ENCODE measurements around the gene LTBP3.
"Not testable (repeated sequence)": the region's sequence is repeated elsewhere in the genome, so short reads cannot be mapped to it uniquely, and the experiment has no call there.

The LTBP3 gene

DNA sequence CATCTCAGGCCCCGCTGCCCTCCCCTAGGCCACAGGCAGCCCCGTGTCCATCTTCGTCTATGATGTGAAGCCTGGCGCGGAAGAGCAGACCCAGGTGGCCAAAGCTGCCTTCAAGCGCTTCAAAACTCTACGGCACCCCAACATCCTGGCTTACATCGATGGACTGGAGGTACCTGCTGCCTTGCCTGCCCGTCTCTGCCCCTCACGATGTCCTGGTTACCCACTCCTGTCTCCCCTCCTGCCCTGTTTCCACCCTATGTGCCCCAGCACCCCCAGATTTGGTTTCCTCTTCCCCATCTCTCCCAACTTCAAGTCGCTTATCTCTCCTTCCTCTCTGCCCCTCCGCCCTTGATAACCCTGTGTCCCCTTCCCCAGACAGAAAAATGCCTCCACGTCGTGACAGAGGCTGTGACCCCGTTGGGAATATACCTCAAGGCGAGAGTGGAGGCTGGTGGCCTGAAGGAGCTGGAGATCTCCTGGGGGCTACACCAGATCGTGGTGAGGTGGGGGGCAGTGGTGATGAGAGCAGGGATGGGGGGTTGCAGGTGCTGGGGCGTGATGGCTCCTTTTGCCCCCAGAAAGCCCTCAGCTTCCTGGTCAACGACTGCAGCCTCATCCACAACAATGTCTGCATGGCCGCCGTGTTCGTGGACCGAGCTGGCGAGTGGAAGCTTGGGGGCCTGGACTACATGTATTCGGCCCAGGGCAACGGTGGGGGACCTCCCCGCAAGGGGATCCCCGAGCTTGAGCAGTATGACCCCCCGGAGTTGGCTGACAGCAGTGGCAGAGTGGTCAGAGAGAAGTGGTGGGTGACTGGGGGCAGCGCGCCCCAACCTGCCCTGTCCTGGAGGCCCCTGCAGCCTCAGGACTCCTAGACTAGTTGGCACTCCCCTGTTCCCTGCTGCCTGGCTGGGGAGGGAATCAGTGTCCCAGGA is 32.3 kb downstream of the LTBP3 start:
- in situ Hi-C loops (cut with HindIII; ENCODE audit: low pct_ligation_motif_present, low pct_unique_long_range_greater_than_20kb, low sequenced_read_pairs) = no loop called here
- DNase-seq = no peak

DNA sequence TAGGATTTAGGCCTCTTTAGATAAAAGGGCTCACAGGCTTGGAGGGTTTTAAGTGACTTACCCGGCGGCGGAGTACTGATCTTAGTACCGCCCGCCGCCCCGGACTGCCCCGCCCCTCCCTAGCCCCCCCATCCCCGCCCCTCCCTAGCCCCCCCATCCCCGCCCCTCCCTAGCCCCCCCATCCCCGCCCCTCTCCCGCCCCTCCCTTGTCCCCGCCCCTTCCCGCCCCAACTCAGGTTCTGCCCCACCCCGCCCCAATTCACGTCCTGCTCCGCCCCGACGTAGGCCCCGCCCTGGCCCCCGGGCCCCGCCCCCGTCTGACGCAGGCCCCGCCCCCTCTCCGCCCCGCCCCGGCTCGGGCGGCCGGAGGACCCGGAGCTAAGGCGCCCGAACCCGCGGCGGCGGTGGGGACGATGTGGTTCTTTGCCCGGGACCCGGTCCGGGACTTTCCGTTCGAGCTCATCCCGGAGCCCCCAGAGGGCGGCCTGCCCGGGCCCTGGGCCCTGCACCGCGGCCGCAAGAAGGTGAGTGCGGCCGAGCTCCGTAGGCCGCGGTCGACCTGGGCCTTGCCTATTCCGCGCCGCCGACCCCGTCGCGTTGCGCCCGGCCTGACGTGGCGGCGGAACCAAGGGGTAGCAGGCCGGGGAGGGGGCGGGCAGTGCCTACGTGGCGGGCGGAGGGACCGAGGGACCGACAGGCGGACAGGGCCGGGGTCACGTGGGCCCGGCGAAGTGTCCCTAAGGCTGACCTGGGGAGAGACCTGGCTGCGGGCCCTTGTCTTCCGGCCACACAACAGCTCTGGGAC is 33.2 kb downstream of the LTBP3 start, which contains the start of gene SCYL1:
Gene SCYL1 (plus strand): TSS at position 343 of the 805 bp plus-strand sequence. CDS start 71 bp downstream, at position 414.
- peak; percentile 47 for DNase-seq
- in situ Hi-C loops (cut with HindIII; ENCODE audit: low pct_ligation_motif_present, low pct_unique_long_range_greater_than_20kb, low sequenced_read_pairs) = no loop called here

DNA sequence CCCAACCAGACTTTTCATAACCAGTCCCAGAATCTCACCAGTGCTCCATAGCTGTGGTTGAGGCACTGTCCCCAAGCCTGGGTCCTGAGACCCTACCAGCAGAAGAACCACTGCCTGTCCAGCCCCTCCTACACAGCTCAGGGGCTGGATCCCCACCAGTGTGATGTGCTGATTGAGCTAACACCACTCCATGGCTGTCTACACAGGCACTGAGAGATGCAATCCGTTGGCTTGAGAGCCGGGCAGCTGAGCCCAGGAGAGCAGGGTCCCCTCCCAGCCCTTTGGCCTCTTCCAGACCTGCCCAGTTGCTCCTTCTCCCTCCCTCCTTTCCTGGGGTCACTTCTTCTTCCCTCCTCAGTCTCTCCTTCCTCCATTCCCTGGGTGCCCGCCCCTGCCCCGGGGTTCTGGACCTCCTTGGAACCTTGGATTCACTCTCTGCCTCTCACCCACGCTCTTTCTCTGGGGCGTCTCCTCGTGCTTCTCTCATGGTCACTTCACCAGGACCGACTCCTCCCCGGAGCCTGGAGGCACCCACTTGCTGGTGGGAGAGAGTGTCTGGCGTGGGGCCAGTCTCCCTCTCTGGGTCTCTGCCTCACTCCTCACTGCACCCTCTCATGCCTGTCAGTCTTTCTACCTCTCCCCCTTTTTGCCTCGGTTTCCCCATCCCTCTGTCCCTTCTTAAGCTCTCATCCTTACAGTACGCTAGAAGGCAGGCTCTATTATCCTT is 34.0 kb downstream of the LTBP3 start:
- in situ Hi-C loops (cut with HindIII; ENCODE audit: low pct_ligation_motif_present, low pct_unique_long_range_greater_than_20kb, low sequenced_read_pairs) = no loop called here

DNA sequence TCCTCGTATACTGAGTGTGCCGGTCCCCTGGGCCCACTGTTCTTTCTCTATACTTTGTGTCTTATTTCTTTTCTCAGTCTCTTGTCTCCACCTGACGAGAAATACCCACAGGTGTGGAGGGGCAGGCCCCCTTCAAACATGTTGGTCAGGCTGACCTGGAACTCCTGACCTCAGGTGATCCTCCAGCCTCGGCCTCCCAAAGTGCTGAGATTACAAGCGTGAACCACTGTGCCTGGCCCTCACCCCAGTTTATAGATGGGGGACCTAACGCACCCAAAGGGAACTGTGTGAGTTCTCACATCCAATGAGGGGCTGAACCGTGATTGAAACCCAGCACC is 34.6 kb downstream of the LTBP3 start:
- DNase-seq; in situ Hi-C loops (cut with HindIII; ENCODE audit: low pct_ligation_motif_present, low pct_unique_long_range_greater_than_20kb, low sequenced_read_pairs): not testable (repeated sequence)

More for the DNA sequence above, 34.0 kb downstream of the LTBP3 start:
- no peak for DNase-seq

DNA sequence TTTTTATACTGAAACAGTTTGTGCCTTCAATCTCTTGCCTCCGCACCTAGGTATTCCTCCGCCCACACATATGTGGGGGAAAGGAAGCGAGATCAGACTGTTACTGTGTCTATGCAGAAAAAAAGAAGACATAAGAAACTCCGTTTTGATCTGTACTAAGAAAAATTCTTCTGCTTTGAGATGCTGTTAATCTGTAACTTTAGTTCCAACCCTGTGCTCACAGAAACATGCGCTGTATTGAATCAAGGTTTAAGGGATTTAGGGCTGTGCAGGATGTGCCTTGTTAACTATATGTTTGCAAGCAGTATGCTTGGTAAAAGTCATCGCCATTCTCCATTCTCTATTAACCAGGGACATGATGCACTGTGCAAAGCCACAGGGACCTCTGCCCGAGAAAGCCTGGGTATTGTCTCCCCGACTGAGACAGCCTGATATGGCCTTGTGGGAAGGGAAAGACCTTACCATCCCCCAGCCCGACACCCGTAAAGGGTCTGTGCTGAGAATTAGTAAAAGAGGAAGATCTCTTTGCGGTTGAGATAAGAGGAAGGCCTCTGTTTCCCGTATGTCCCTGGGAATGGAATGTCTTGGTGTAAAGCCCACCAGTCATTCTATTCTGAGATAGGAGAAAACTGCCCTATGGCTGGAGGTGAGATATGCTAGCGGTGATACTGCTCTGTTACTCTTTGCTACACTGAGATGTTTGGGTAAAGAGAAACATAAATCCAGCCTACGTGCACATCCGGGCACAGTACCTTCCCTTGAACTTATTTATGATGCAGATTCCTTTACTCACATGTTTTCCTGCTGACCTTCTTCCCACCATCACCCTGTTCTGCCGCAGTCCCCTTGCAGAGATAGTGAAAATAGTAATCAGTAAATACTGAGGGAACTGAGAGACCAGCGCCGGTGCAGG is 35.2 kb downstream of the LTBP3 start:
- DNase-seq = peak; percentile 55
- in situ Hi-C loops (cut with HindIII; ENCODE audit: low pct_ligation_motif_present, low pct_unique_long_range_greater_than_20kb, low sequenced_read_pairs) = not testable (repeated sequence)

DNA sequence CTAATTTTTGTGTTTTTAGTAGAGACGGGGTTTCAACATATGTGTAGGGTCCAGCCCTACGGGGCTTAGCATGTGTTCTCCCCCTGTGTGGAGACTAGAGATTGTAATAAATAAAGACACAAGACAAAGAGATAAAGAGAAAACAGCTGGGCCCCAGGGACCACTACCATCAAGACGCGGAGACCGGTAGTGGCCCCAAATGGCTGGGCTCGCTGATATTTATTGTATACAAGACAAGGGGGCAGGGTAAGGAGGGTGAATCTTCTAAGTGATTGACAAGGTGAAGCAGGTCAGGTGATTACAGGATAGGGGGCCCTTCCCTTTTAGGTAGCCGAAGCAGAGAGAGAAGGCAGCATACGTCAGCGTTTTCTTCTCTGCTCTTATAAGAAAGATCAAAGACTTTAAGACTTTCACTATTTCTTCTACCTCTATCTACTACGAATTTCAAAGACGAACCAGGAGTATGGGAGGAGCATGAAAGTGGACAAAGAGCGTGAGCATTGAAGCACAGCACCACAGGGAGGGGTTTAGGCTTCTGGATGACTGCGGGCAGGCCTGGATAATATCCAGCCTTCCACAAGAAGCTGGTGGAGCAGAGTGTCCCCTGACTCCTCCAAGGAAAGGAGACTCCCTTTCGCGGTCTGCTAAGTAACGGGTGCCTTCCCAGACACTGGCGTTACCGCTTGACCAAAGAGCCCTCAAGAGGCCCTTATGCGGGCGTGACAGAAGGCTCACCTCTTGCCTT is 36.2 kb downstream of the LTBP3 start:
- DNase-seq = peak; percentile 42
- in situ Hi-C loops (cut with HindIII; ENCODE audit: low pct_ligation_motif_present, low pct_unique_long_range_greater_than_20kb, low sequenced_read_pairs) = not testable (repeated sequence)

DNA sequence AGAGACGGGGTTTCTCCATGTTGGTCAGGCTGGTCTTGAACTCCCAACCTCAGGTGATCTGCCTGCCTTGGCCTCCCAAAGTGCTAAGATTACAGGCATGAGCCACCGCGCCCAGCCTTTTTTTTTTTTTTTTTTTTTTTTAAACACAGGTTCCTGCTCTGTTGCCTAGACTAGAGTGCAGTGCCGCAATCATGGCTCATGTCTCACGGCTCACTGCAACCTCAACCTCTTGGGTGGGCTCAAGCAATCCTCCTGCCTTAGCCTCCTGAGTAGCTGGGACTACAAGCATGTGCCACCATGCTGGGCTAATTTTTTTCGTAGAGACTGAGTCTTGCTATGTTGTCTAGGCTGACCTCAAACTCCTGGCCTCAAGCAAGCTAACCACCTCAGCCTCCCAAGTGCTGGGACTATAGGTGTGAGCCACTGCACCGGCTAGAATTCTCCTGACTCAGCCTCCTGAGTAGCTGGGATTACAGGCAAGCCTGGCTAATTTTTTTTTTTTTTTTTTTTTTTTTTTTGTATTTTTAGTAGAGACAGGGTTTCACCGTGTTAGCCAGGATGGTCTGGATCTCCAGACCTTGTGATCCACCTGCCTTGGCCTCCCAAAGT is 39.1 kb downstream of the LTBP3 start:
- DNase-seq; in situ Hi-C loops (cut with HindIII; ENCODE audit: low pct_ligation_motif_present, low pct_unique_long_range_greater_than_20kb, low sequenced_read_pairs): not testable (repeated sequence)

DNA sequence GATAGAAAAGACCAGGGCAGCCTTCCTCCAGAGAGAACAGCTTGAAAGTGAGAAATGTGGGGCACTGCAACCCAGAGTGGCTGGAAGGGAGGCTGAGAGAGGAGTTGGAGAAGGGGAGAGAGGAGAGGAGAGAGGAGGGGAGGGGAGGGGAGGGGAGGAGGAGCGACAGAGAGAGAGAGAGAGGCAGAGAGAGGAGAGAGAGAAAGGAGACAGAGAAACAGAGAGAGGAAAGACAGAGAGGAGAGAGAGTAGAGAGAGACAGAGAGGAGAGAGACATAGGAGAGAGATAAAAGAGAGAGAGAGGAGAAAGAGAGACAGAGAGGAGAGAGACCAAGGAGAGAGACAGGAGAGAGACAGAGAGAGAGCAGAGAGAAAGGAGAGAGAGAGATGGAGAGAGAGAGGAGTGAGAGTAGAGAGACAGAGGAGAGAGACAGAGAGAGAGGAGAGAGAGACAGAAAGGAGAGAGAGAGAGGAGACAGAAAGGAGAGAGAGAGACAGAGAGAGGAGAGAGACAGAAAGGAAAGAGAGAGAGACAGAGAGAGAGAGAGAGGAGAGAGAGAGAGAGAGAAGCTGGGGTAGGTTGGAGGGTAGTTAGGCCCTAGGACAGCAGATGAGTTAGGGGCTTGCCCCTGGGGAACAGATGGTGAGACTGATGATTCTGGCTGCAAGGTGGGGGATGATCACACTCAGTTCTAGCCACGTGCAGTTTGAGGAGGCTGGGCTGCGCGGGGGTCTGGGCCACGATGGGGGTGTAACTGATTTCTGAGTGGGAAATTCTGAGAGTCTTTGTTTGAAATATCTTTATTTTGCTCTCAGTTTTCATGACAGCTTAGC is 41.8 kb downstream of the LTBP3 start:
- in situ Hi-C loops (cut with HindIII; ENCODE audit: low pct_ligation_motif_present, low pct_unique_long_range_greater_than_20kb, low sequenced_read_pairs) = no loop called here
- DNase-seq = no peak

DNA sequence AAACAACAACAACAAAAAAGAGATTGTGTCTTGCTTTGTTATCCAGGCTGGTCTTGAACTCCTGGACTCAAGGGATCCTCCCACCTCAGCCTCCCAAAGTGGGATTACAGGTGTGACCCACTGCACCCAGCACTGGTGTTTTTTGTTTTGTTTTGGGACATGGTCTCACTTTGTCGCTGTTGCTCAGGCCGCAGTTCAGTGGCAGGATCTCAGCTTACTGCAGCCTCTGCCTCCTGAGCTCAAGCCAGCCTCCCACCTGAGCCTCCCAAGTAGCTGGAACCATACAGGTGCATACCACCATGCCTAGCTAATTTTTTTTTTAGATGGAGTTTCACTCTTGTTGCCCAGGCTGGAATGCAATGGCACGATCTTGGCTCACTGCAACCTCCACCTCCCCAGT is 45.8 kb downstream of the LTBP3 start:
- in situ Hi-C loops (cut with HindIII; ENCODE audit: low pct_ligation_motif_present, low pct_unique_long_range_greater_than_20kb, low sequenced_read_pairs); DNase-seq: not testable (repeated sequence)

DNA sequence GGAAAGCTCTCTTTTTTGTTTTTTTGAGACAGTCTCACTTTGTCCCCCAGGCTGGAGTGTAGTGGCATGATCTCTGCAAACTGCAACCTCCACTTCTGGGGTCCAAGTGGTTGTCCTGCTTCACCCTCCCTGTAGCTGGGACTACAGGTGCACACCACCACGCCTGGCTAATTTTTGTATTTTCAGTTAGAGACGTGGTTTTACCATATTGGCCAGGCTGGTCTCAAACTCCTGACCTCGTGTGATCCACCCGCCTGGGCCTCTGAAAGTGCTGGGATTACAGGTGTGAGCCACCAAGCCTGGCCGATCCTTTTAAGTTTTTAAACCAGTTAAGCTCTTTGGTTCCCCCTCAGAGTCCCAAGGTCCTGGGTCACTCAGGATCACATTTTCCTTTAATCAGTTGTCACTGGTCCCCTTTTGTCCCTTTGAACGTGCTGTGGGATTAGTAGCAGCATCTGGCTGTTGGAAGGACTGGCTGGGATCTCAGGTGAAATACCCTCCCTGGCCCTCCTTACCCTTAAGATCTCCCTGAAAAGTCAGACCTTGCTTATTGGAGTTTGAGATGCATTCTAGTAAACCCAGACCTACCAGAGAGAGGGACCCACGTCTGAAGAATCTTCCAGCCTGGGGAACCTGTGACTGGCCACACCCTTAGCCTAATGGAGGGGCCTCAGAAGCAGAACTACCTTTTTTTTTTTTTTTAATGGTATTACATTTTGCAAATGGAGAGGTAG is 51.2 kb downstream of the LTBP3 start:
- DNase-seq = peak; percentile 91
- in situ Hi-C loops (cut with HindIII; ENCODE audit: low pct_ligation_motif_present, low pct_unique_long_range_greater_than_20kb, low sequenced_read_pairs) = no loop called here

DNA sequence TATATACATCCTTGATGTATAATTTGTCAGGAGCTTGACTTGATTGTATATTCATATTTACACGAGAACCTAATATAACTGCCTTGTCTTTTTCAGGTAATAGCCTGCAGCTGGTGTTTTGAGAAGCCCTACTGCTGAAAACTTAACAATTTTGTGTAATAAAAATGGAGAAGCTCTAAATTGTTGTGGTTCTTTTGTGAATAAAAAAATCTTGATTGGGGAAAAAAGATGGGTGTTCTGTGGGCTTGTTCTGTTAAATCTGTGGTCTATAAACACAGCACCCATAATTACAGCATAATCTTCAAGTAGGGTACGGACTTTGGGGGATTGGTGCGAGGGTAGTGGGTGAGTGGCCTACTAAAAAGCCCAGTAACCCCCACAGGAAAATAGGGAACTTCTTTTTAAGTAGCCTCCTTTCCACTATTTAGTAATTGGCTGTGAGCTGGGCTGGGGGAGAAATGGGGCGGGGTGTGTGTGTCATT is 51.8 kb downstream of the LTBP3 start:
- peak; percentile 74 for DNase-seq
- in situ Hi-C loops (cut with HindIII; ENCODE audit: low pct_ligation_motif_present, low pct_unique_long_range_greater_than_20kb, low sequenced_read_pairs) = no loop called here

DNA sequence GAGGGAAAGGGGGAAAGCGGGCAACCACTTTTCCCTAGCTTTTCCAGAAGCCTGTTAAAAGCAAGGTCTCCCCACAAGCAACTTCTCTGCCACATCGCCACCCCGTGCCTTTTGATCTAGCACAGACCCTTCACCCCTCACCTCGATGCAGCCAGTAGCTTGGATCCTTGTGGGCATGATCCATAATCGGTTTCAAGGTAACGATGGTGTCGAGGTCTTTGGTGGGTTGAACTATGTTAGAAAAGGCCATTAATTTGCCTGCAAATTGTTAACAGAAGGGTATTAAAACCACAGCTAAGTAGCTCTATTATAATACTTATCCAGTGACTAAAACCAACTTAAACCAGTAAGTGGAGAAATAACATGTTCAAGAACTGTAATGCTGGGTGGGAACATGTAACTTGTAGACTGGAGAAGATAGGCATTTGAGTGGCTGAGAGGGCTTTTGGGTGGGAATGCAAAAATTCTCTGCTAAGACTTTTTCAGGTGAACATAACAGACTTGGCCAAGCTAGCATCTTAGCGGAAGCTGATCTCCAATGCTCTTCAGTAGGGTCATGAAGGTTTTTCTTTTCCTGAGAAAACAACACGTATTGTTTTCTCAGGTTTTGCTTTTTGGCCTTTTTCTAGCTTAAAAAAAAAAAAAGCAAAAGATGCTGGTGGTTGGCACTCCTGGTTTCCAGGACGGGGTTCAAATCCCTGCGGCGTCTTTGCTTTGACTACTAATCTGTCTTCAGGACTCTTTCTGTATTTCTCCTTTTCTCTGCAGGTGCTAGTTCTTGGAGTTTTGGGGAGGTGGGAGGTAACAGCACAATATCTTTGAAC is 52.5 kb downstream of the LTBP3 start:
- in situ Hi-C loops (cut with HindIII; ENCODE audit: low pct_ligation_motif_present, low pct_unique_long_range_greater_than_20kb, low sequenced_read_pairs) = no loop called here

DNA sequence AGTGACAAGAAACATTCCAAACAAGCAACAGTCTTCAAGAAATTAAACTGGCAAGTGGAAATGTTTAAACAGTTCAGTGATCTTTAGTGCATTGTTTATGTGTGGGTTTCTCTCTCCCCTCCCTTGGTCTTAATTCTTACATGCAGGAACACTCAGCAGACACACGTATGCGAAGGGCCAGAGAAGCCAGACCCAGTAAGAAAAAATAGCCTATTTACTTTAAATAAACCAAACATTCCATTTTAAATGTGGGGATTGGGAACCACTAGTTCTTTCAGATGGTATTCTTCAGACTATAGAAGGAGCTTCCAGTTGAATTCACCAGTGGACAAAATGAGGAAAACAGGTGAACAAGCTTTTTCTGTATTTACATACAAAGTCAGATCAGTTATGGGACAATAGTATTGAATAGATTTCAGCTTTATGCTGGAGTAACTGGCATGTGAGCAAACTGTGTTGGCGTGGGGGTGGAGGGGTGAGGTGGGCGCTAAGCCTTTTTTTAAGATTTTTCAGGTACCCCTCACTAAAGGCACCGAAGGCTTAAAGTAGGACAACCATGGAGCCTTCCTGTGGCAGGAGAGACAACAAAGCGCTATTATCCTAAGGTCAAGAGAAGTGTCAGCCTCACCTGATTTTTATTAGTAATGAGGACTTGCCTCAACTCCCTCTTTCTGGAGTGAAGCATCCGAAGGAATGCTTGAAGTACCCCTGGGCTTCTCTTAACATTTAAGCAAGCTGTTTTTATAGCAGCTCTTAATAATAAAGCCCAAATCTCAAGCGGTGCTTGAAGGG is 53.3 kb downstream of the LTBP3 start:
- in situ Hi-C loops (cut with HindIII; ENCODE audit: low pct_ligation_motif_present, low pct_unique_long_range_greater_than_20kb, low sequenced_read_pairs) = no loop called here
- DNase-seq = peak; percentile 17

More for the DNA sequence above, 52.5 kb downstream of the LTBP3 start:
- peak; percentile 20 for DNase-seq

Data from ACHN (cell line).